ENCODE results near the gene FANCI.

The FANCI gene

GRCh38 chr15:89362203-89363101 is 118.7 kb downstream of the FANCI start:
- peak; percentile 77 to 88 (median 87) for DNase-seq

- DNase-seq = no peak
Measured at GRCh38 chr15:89363133-89363532, 119.4 kb downstream of the FANCI start.

- no peak for DNase-seq
Measured at GRCh38 chr15:89363770-89364169, 120.0 kb downstream of the FANCI start.

- DNase-seq = peak in 1 of 3 experiments; percentile 37
Measured at GRCh38 chr15:89364341-89364740, 120.6 kb downstream of the FANCI start.

- no peak for DNase-seq
Measured at GRCh38 chr15:89364741-89365450, 121.1 kb downstream of the FANCI start.

GRCh38 chr15:89365462-89366065 is 121.8 kb downstream of the FANCI start:
- no peak for DNase-seq
